BLaER1 (cell line): ENCODE data around the gene ALPL.
A peak's percentile ranks its signal among the peaks of the same experiment; 100 is the strongest.

Experiments used
- H3K27ac ChIP-seq: shearing (Covaris generic); formaldehyde crosslinking; 2 replicates; pipeline ENCODE4 v1.8.1; 2022
- H3K27me3 ChIP-seq: shearing (Covaris generic); formaldehyde crosslinking; 2 replicates; pipeline ENCODE4 v1.8.1; 2022
- H3K36me3 ChIP-seq: shearing (Covaris generic); formaldehyde crosslinking; 2 replicates; pipeline ENCODE4 v1.8.1; 2022
- H3K4me1 ChIP-seq: shearing (Covaris generic); formaldehyde crosslinking; 2 replicates; pipeline ENCODE4 v1.8.1; 2022
- H3K4me2 ChIP-seq: shearing (Covaris generic); formaldehyde crosslinking; 2 replicates; pipeline ENCODE4 v1.8.1; 2022
- H3K4me3 ChIP-seq: shearing (Covaris generic); formaldehyde crosslinking; 2 replicates; pipeline ENCODE4 v1.8.1; 2022
- H3K9ac ChIP-seq: shearing (Covaris generic); formaldehyde crosslinking; 2 replicates; pipeline ENCODE4 v1.8.1; 2022
- H3K9me3 ChIP-seq: shearing (Covaris generic); formaldehyde crosslinking; 2 replicates; pipeline ENCODE4 v1.8.1; 2022
- H4K20me1 ChIP-seq: shearing (Covaris generic); formaldehyde crosslinking; 2 replicates; pipeline ENCODE4 v1.8.1; 2022
- Cebpa-rat ChIP-seq: shearing (Covaris generic); IDR thresholded peaks from 2 replicates; pipeline ENCODE4 v1.8.1; 2022

Gene ALPL

GRCh38 chr1:21604208-21604957 is 95.2 kb downstream of the ALPL start:
- H3K27ac ChIP-seq, result no peak overlapping the region
- TF ChIP-seq Cebpa-rat, result no peak
- H3K4me2 ChIP-seq, result no peak overlapping the region
- H3K4me1 ChIP-seq, result peaks cover 10% of the 10 kb centered on the region; the same call in 1 of the 2 replicates
- H3K9ac ChIP-seq, result no peak overlapping the region
- no peaks in the 10 kb centered on the region for H3K27me3 ChIP-seq
- H3K4me3 ChIP-seq, result no peak overlapping the region
- no peaks in the 10 kb centered on the region for H3K9me3 ChIP-seq
- no peaks in the 10 kb centered on the region for H3K36me3 ChIP-seq
- no peaks in the 10 kb centered on the region for H4K20me1 ChIP-seq

DNA sequence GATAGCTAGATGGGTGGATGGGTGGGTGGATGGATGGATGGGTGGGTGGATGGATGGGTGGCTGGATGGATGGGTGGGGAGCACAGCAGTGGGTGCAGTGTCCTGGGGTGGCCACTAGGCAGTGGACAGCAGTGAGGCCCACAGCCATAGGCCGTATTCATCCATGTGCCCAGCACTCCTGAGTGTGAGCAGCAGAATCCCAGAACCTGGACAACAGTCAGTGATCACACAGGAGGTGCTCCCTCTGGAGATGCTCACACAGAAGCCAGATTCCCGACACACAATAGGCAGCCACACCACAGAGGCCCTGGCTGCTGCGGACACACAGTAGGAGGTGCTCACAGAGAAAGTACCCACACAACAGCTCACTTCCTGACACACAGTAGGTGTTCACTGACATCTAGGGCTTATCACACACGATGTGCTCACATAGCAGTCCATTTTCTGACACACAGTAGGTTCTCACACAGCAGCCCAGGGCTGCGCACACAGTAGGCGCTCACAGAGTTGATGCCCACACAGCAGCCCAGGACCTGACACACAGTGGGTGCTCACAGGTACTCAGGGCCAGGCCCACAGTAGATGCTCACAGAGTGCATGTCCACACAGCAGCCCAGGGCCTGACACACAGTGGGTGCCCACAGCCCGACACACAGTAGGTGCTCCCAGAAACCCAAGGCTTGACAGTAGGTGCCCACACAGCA is 95.9 kb downstream of the ALPL start:
- H3K4me2 ChIP-seq, result no peak overlapping the region
- TF ChIP-seq Cebpa-rat, result no peak
- no peak overlapping the region for H3K4me3 ChIP-seq
- H3K4me1 ChIP-seq, result peaks cover 14% of the 10 kb centered on the region
- H3K27ac ChIP-seq, result no peak overlapping the region
- H3K36me3 ChIP-seq, result no peaks in the 10 kb centered on the region
- no peaks in the 10 kb centered on the region for H3K9me3 ChIP-seq
- H3K9ac ChIP-seq, result no peak overlapping the region
- H3K27me3 ChIP-seq, result 0 out of 2 replicates have a peak, but pooled peaks cover 4% of the 10 kb centered on the region
- no peaks in the 10 kb centered on the region for H4K20me1 ChIP-seq

GRCh38 chr1:21605964-21606705 is 96.9 kb downstream of the ALPL start:
- Histone ChIP-seq H3K4me2 (no peak overlapping the region), H3K9me3 (no peaks in the 10 kb centered on the region), H3K4me3 (no peak overlapping the region), H4K20me1 (no peaks in the 10 kb centered on the region), H3K27me3 (0 out of 2 replicates have a peak, but pooled peaks cover 4% of the 10 kb centered on the region), H3K9ac (no peak overlapping the region), H3K4me1 (peaks cover 14% of the 10 kb centered on the region), H3K36me3 (no peaks in the 10 kb centered on the region), H3K27ac (no peak overlapping the region)
- no peak for TF ChIP-seq Cebpa-rat

GRCh38 chr1:21607549-21608529 is 98.6 kb downstream of the ALPL start:
- H3K4me3 ChIP-seq, result no peak overlapping the region
- H4K20me1 ChIP-seq, result no peaks in the 10 kb centered on the region
- no peak for TF ChIP-seq Cebpa-rat
- no peak overlapping the region for H3K9ac ChIP-seq
- H3K27ac ChIP-seq, result no peak overlapping the region
- H3K27me3 ChIP-seq, result 0 out of 2 replicates have a peak, but pooled peaks cover 4% of the 10 kb centered on the region
- no peaks in the 10 kb centered on the region for H3K36me3 ChIP-seq
- H3K4me1 ChIP-seq, result peaks cover 14% of the 10 kb centered on the region
- H3K9me3 ChIP-seq, result no peaks in the 10 kb centered on the region
- H3K4me2 ChIP-seq, result peak overlapping the region; percentile 41

DNA sequence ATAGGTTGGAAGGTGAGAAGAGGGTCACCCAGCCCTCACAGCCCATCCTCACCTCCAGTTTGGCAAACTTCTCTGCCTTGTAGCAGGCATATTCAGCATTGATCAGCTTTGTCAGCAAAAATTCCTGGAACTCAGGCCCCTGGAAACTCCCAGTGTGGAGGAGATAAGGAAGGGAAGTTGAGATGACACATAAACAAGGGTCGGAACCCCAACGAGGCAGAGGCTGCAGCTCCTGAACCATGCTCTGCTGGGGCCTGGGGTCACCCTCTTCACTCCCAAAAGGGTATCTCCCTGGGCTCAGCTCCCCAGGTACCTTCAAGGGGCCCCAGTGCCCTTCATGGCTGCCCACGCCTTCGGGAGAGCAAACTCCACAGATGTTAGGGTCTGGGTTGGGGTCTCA is 99.6 kb downstream of the ALPL start:
- H3K27me3 ChIP-seq, result 0 out of 2 replicates have a peak, but pooled peaks cover 4% of the 10 kb centered on the region
- H3K27ac ChIP-seq, result no peak overlapping the region
- TF ChIP-seq Cebpa-rat, result no peak
- no peak overlapping the region for H3K4me3 ChIP-seq
- H3K36me3 ChIP-seq, result no peaks in the 10 kb centered on the region
- no peaks in the 10 kb centered on the region for H4K20me1 ChIP-seq
- no peaks in the 10 kb centered on the region for H3K9me3 ChIP-seq
- H3K4me2 ChIP-seq, result no peak overlapping the region
- peaks cover 14% of the 10 kb centered on the region for H3K4me1 ChIP-seq
- H3K9ac ChIP-seq, result no peak overlapping the region

- TF ChIP-seq Cebpa-rat, result no peak
- Histone ChIP-seq H3K9ac (no peak overlapping the region), H4K20me1 (no peaks in the 10 kb centered on the region), H3K4me2 (peak overlapping the region; percentile 39), H3K27me3 (0 out of 2 replicates have a peak, but pooled peaks cover 4% of the 10 kb centered on the region), H3K4me1 (peaks cover 14% of the 10 kb centered on the region), H3K4me3 (no peak overlapping the region), H3K27ac (no peak overlapping the region), H3K36me3 (no peaks in the 10 kb centered on the region), H3K9me3 (no peaks in the 10 kb centered on the region)
Measured at GRCh38 chr1:21610027-21610426, 100.8 kb downstream of the ALPL start.

GRCh38 chr1:21610989-21611785 is 102.0 kb downstream of the ALPL start:
- H3K4me1 ChIP-seq, result peaks cover 14% of the 10 kb centered on the region
- H3K27ac ChIP-seq, result no peak overlapping the region
- no peak for TF ChIP-seq Cebpa-rat

GRCh38 chr1:21612057-21612456 is 102.8 kb downstream of the ALPL start:
- Histone ChIP-seq H3K4me1 (peaks cover 12% of the 10 kb centered on the region), H3K36me3 (no peaks in the 10 kb centered on the region), H3K27me3 (0 out of 2 replicates have a peak, but pooled peaks cover 4% of the 10 kb centered on the region), H3K9ac (no peak overlapping the region), H3K4me2 (no peak overlapping the region), H3K4me3 (no peak overlapping the region), H4K20me1 (no peaks in the 10 kb centered on the region), H3K27ac (no peak overlapping the region), H3K9me3 (no peaks in the 10 kb centered on the region)
- no peak for TF ChIP-seq Cebpa-rat

More at GRCh38 chr1:21610989-21611785, 102.0 kb downstream of the ALPL start:
- Histone ChIP-seq H3K36me3 (no peaks in the 10 kb centered on the region), H4K20me1 (no peaks in the 10 kb centered on the region), H3K9ac (no peak overlapping the region), H3K27me3 (0 out of 2 replicates have a peak, but pooled peaks cover 4% of the 10 kb centered on the region), H3K9me3 (no peaks in the 10 kb centered on the region), H3K4me2 (no peak overlapping the region), H3K4me3 (no peak overlapping the region)
